NK-92 (cell line): Measurements from ENCODE around the gene PLEKHN1.

Experiments
- DNase-seq: peaks from one replicate; lab custom pipeline; 2025; ENCODE audit not compliant: unreplicated experiment; lab: John Stamatoyannopoulos, UW

PLEKHN1 gene

GRCh38 chr1:960363-961131 is 5.7 kb upstream of the PLEKHN1 start, which contains the start of gene KLHL17:
Gene KLHL17, plus strand, starts transcription at chr1:960584. Its CDS starts 110 bp downstream, at chr1:960694.
- DNase-seq, result no peak

- no peak for DNase-seq
These were observed 5.1 kb upstream of the PLEKHN1 start for GRCh38 chr1:961132-961669.

- no peak for DNase-seq
These were observed 3.6 kb upstream of the PLEKHN1 start for GRCh38 chr1:962381-963300.

- DNase-seq, result no peak
These were observed 3.0 kb upstream of the PLEKHN1 start for GRCh38 chr1:963301-963651.

- DNase-seq, result no peak
These were observed 2.3 kb upstream of the PLEKHN1 start for GRCh38 chr1:963746-964525.

GRCh38 chr1:964691-965525 is 1.4 kb upstream of the PLEKHN1 start:
- no peak for DNase-seq

GRCh38 chr1:965526-966134 is 652 bp upstream of the PLEKHN1 start:
- no peak for DNase-seq

GRCh38 chr1:966704-967300 is 520 bp downstream of the PLEKHN1 start:
- no peak for DNase-seq

- DNase-seq, result no peak
These were observed 1.4 kb downstream of the PLEKHN1 start for GRCh38 chr1:967466-968343.

GRCh38 chr1:969260-969855 is 3.1 kb downstream of the PLEKHN1 start:
- no peak for DNase-seq

- no peak for DNase-seq
These were observed 4.1 kb downstream of the PLEKHN1 start for GRCh38 chr1:970242-970972.

GRCh38 chr1:970973-971730 is 4.9 kb downstream of the PLEKHN1 start:
- DNase-seq, result no peak

GRCh38 chr1:971751-972506 is 5.6 kb downstream of the PLEKHN1 start:
- no peak for DNase-seq

- no peak for DNase-seq
These were observed 6.6 kb downstream of the PLEKHN1 start for GRCh38 chr1:972726-973458.
